Chondrocyte (in vitro differentiated cells): ENCODE data around the gene COL5A1. TPM values are rescaled to one million over a fixed set of nuclear protein-coding genes. Genes with fewer than 3 reads are reported as not detected.

Experiments
- DNase-seq: peaks from one replicate; pipeline ENCODE4 v3.0.0; 2021; ENCODE audit warnings: mixed read lengths, low spot score
- H3K27ac Mint-ChIP-seq: one replicate; pipeline ENCODE4 v1.8.0; 2021; ENCODE audit warnings: mild to moderate bottlenecking, moderate library complexity, mixed read lengths; ENCODE audit not compliant: unreplicated experiment
- H3K27me3 Mint-ChIP-seq: 2 replicates; pipeline ENCODE4 v1.8.0; 2021; ENCODE audit warnings: low read depth, mixed read lengths
- H3K36me3 Mint-ChIP-seq: 2 replicates; pipeline ENCODE4 v1.8.0; 2021; ENCODE audit warnings: low read depth, mixed read lengths
- H3K4me1 Mint-ChIP-seq: 2 replicates; pipeline ENCODE4 v1.8.0; 2021; ENCODE audit warnings: low read depth, mild to moderate bottlenecking, mixed read lengths
- H3K4me3 Mint-ChIP-seq: one replicate; pipeline ENCODE4 v1.8.0; 2021; ENCODE audit warnings: mild to moderate bottlenecking, moderate library complexity, mixed read lengths; ENCODE audit not compliant: unreplicated experiment
- H3K9me3 Mint-ChIP-seq: 2 replicates; pipeline ENCODE4 v1.8.0; 2021; ENCODE audit warnings: low read depth, mixed read lengths
- CTCF ChIP-seq: fragments of 200-600 bp; sonication (generic); IDR thresholded peaks from 2 replicates; pipeline ENCODE4 v1.5.0; 2021; ENCODE audit warnings: antibody characterized with exemption, mild to moderate bottlenecking, moderate library complexity
- total RNA-seq: library from RNA; stranded (reverse); gene quantifications from 3 replicates; pipeline ENCODE4 v1.2.1, GENCODE V29; 2021

COL5A1 gene
- total RNA-seq, 1 donor from 2014 or later: 2,235 TPM

- no peak for TF ChIP-seq CTCF
- H3K4me3 Mint-ChIP-seq: no peak overlapping the region
- H3K27me3 Mint-ChIP-seq: no peaks in the 10 kb centered on the region
- peaks cover 39% of the 10 kb centered on the region for H3K36me3 Mint-ChIP-seq
- no peak for DNase-seq
- peaks cover 52% of the 10 kb centered on the region for H3K4me1 Mint-ChIP-seq
- peak overlapping the region; percentile 59 for H3K27ac Mint-ChIP-seq
- no peaks in the 10 kb centered on the region for H3K9me3 Mint-ChIP-seq
These were observed 90.9 kb downstream of the COL5A1 start for GRCh38 chr9:134732392-134733110.

- H3K27me3 Mint-ChIP-seq: no peaks in the 10 kb centered on the region
- peaks cover 34% of the 10 kb centered on the region for H3K36me3 Mint-ChIP-seq
- H3K9me3 Mint-ChIP-seq: no peaks in the 10 kb centered on the region
- peak overlapping the region; percentile 57 for H3K27ac Mint-ChIP-seq
- H3K4me3 Mint-ChIP-seq: no peak overlapping the region
- no peak for TF ChIP-seq CTCF
- peaks cover 52% of the 10 kb centered on the region for H3K4me1 Mint-ChIP-seq
- DNase-seq: no peak
These were observed 92.1 kb downstream of the COL5A1 start for GRCh38 chr9:134733480-134734232.

- TF ChIP-seq CTCF: no peak
- peak overlapping the region; percentile 57 for H3K27ac Mint-ChIP-seq
- H3K4me1 Mint-ChIP-seq: peaks cover 53% of the 10 kb centered on the region
- H3K4me3 Mint-ChIP-seq: no peak overlapping the region
- DNase-seq: no peak
- no peaks in the 10 kb centered on the region for H3K9me3 Mint-ChIP-seq
- peaks cover 32% of the 10 kb centered on the region for H3K36me3 Mint-ChIP-seq
- H3K27me3 Mint-ChIP-seq: no peaks in the 10 kb centered on the region
These were observed 92.7 kb downstream of the COL5A1 start for GRCh38 chr9:134734270-134734669.

GRCh38 chr9:134735441-134736175 is 94.0 kb downstream of the COL5A1 start:
- H3K27me3 Mint-ChIP-seq: no peaks in the 10 kb centered on the region
- peak overlapping the region; percentile 57 for H3K27ac Mint-ChIP-seq
- no peaks in the 10 kb centered on the region for H3K9me3 Mint-ChIP-seq
- no peak for DNase-seq
- peaks cover 53% of the 10 kb centered on the region for H3K4me1 Mint-ChIP-seq
- TF ChIP-seq CTCF: no peak
- H3K4me3 Mint-ChIP-seq: no peak overlapping the region
- H3K36me3 Mint-ChIP-seq: peaks cover 31% of the 10 kb centered on the region
